GM12864 (cell line): ENCODE measurements around the gene ALDH3A1.
"Not testable (repeated sequence)": the region's sequence is repeated elsewhere in the genome, so short reads cannot be mapped to it uniquely, and the experiment has no call there.

Experiments
- DNase-seq: peaks from one replicate; pipeline ENCODE4 v3.0.0-alpha.2; 2011; ENCODE audit warnings: low read depth
- H3K4me3 ChIP-seq: 2 replicates; pipeline ENCODE4 v1.5.1; 2011; ENCODE audit warnings: mild to moderate bottlenecking, low read depth, low read length, control low read depth
- TF ChIP-seq, protein P1 (sequence below): IDR thresholded peaks from 2 replicates; pipeline ENCODE4 v1.5.1; 2011; ENCODE audit warnings: low read depth, mild to moderate bottlenecking, moderate library complexity, low read length, control low read depth, inconsistent platforms; ENCODE audit errors: missing control alignments

The ALDH3A1 gene

DNA sequence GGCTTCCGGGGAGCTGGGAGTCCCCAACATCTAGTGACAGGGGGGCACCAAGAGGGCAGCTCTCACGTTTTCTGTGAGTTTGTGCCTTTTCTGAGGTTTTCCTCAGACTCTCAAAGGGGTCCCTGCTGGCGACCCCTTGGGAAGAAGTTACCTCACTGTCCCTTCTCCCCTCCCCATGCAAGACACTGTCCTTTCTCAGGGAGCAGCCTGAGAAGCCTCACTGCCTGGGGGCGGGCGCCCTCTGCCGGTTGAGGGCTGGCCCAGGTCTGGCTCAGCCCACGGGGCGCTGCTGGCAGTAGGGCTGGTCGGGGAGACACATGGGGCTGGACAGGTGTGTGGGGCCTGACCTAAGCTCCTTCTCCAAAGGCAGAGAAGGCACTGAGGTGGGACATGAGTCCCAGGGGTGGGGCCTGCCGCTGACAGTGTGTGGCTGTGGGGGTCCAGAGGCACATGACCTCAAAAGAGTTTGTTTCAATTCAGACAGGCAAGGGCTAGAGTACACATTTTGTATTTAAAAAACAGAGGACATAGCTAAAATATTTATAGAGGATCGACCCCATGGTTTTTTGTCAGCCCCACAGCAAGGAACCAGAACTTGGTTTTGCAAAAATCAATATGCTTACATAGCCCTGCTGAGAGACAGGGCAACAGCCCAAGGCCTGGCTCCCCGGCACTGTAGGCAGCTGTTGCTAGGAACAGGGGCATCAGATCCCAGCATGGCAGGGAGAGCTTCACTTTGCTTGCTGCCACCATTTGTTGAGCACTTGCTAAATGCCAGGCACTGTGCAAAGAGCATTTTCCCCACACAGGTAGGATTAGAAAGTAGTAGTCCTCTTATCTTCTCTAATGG is 18.5 kb upstream of the ALDH3A1 start:
- no peak for DNase-seq
- TF ChIP-seq, protein P1, sequence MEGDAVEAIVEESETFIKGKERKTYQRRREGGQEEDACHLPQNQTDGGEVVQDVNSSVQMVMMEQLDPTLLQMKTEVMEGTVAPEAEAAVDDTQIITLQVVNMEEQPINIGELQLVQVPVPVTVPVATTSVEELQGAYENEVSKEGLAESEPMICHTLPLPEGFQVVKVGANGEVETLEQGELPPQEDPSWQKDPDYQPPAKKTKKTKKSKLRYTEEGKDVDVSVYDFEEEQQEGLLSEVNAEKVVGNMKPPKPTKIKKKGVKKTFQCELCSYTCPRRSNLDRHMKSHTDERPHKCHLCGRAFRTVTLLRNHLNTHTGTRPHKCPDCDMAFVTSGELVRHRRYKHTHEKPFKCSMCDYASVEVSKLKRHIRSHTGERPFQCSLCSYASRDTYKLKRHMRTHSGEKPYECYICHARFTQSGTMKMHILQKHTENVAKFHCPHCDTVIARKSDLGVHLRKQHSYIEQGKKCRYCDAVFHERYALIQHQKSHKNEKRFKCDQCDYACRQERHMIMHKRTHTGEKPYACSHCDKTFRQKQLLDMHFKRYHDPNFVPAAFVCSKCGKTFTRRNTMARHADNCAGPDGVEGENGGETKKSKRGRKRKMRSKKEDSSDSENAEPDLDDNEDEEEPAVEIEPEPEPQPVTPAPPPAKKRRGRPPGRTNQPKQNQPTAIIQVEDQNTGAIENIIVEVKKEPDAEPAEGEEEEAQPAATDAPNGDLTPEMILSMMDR, result peak; percentile 98
- H3K4me3 ChIP-seq, result no peak overlapping the region

DNA sequence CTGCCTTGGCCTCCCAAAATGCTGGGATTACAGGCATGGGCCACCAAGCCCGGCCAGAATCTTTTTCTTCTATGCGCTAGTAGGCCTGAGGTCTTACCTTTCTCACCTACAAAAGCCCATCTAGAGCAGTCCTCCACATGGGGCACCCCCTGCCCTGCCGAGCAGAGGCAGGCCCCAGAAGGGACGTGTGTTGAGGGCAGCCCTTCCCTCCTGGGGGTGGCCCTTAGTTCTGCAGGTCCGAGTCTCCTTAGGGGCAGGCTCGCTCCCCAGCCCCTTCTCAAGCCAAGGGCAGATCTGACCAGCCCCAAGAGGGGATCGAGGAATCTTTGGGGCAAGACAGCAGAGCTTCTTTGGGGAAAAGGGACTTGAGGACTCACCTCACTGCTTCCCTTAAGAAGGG is 17.9 kb upstream of the ALDH3A1 start:
- TF ChIP-seq, protein P1, result no peak
- no peak for DNase-seq
- no peak overlapping the region for H3K4me3 ChIP-seq

DNA sequence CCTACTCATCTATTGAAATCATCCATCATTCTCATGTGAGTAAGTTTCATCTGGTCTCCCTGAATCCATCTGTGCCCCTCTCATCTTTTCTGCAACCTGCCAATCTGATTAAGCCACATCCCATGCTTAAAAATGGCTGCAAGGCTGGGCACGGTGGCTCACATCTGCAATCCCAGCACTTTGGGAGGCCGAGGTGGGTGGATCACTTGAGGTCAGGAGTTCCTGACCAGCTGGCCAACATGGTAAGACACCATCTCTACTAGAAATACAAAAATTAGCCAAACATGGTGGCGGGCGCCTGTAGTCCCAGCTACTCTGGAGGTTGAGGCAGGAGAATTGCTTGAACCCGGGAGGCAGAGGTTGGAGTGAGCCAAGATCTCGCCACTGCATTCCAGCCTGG is 15.9 kb upstream of the ALDH3A1 start:
- H3K4me3 ChIP-seq, DNase-seq: not testable (repeated sequence)

DNA sequence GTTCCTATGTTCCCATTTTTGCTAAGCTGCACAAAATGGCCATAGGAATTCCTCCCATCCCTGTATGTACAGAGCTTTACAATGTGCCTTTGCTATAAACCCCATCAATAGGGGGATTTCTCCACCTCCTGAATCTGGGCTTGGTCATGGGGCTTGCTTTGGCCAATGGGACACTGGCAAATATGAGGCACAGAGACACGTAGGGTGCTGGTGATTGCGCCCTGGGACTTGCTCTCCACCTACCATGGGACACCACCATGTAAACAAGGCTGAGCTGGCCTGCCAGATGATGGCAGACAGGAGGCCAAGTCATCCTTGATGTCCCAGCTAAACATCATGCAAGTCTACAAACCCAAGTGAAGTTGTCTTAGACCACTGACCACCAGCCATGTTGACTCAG is 15.3 kb upstream of the ALDH3A1 start:
- DNase-seq, result no peak
- H3K4me3 ChIP-seq, result no peak overlapping the region
- TF ChIP-seq, protein P1, result no peak

DNA sequence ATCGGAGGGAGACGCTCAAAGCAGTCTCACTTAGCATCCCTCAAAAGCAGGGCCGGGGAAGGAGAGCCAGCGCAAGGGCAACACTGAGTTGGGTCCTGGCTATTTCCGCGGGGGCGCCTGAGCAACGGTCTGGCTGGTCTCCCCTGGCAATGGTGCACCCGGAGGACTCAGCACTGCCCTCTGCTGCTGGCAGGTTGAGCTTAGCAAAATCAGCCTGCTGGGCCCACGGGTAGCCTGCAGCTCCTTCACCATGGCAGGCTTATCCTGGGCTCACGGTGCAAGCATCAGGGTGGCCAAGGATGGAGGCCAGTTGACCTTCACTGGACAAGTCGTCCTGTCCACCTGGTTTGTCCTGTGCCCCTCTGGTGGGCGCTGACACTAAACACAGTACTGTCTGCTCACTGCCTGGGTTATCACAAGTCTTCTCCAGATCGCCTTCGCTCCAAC is 14.4 kb upstream of the ALDH3A1 start:
- no peak overlapping the region for H3K4me3 ChIP-seq
- TF ChIP-seq, protein P1, result peak; percentile 79
- DNase-seq, result no peak

DNA sequence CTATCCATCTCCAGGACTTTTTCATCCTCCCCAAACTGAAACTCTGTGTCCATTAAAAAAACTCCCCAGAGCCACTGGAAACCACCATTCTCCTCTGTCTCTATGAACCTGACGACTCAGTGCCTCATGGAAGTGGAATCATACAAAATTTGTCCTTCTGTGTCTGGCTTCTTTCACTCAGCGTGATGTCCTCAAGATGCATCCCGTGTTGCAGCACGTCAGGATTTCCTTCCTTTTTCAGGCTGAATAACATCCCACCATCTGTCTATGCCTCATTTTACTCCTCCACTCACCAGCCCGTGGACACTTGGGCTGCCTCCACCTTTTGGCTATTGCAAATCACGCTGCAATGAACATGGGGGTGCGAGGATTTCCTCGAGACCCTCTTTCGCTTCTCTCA is 12.6 kb upstream of the ALDH3A1 start:
- TF ChIP-seq, protein P1, result no peak
- H3K4me3 ChIP-seq, result no peak overlapping the region
- DNase-seq, result no peak

DNA sequence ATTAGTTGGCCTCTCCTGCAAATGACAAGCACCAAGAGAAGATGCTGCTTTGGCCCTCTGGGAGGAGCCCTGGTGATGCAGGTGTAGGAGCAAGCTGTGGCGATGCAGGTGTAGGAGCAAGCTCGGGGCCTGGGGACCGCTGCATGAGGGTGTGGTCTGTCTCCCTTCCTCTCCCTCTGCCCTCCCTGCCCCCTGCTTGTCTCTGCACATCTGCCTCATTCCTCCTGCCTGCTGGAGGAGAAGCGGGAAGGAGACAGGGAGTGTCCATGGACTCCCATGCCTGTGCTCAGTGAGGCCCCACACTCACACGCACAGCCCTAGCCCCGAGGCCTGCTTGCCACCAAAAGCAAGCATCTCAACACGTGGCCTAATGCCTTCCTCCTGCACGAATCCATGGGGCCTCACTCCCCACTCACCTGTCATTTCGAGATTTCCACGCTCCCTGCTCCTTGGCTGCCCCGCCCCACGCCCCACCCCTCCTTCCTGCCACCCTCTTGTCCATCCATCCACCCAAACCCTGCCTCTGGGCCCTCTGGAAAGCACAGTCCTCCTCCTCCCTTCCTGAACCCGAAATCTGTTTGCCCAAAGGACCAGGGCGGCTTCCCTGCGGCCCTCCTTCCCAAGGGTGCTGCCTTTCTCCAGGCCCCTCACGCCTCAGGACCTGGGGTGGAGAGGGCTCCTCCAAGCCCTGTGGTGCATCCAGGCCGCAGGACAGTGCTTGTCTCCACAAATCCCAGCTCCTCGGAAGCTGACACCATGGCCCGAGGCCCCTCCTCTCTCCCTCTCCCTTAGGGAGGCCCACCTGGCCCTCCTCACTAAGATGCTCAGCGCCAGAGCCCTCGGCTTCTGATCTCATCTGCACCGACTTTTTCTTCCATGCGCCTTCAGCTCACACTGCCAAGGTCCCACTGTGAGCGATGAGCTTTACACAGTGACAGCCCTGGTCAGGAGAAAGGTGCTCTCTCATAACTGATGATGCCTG is 11.8 kb upstream of the ALDH3A1 start:
- DNase-seq, result no peak
- TF ChIP-seq, protein P1, result no peak

More for the DNA sequence above, 11.8 kb upstream of the ALDH3A1 start:
- no peak overlapping the region for H3K4me3 ChIP-seq
